SK-N-SH (cell line): ENCODE data around the gene CTBP1. TPM values are rescaled to one million over a fixed set of nuclear protein-coding genes. Genes with fewer than 3 reads are reported as not detected.

Source experiments
- CTCF ChIA-PET: fragments of 300-600, 350-600 bp; formaldehyde crosslinking; extraction: SDS; loops from one replicate; lab custom pipeline; 2021; lab: Yijun Ruan, JAX
- POLR2A ChIA-PET: fragments of 350-600 bp; sonication (Branson Sonifier 250); formaldehyde crosslinking; extraction: SDS; loops from one replicate; lab custom pipeline; 2020; ENCODE audit warnings: antibody characterized with exemption, inconsistent platforms; lab: Yijun Ruan, JAX
- DNase-seq: peaks from one replicate; pipeline ENCODE4 v3.0.0; 2012
- H2AFZ ChIP-seq: fragments of 200-600 bp; sonication (generic); 2 replicates; pipeline ENCODE4 v1.8.1; 2016; ENCODE audit warnings: antibody characterized with exemption, mild to moderate bottlenecking, low read depth
- H3F3A ChIP-seq: fragments of 200-600 bp; sonication (generic); replicated peaks from 2 replicates; pipeline ENCODE3; 2016; ENCODE audit warnings: antibody characterized with exemption, mild to moderate bottlenecking; ENCODE audit not compliant: insufficient read depth
- H3K27ac ChIP-seq, 2 experiments: fragments of 200-500 bp in 1 of 2; fragments of 200-600 bp in 1 of 2; sonication (Bioruptor generic) in 1 of 2; sonication (generic), shearing (Covaris generic) in 1 of 2; 2 replicates each; pipeline versions ENCODE4 v1.5.1 to v1.6.1; 2014 to 2016; ENCODE audit warnings: low read depth in 2 of 2, inconsistent platforms in 1 of 2, low read length in 1 of 2, mild to moderate bottlenecking in 1 of 2, mixed read lengths in 1 of 2
- H3K27me3 ChIP-seq: fragments of 200-600 bp; sonication (generic), shearing (Covaris generic); 2 replicates; pipeline ENCODE4 v1.6.1; 2016; ENCODE audit warnings: mixed run types; ENCODE audit not compliant: insufficient read depth
- H3K36me3 ChIP-seq, 2 experiments: fragments of 200-500 bp in 1 of 2; fragments of 200-600 bp in 1 of 2; sonication (Bioruptor generic) in 1 of 2; sonication (generic) in 1 of 2; replicated peaks in 1 of 2; 2 replicates each; pipeline versions ENCODE3 to v1.5.1; 2014 to 2016; ENCODE audit warnings: low read length in 1 of 2, mild to moderate bottlenecking in 1 of 2; ENCODE audit not compliant: insufficient read depth in 2 of 2, control insufficient read depth in 1 of 2
- H3K4me1 ChIP-seq, 2 experiments: fragments of 200-500 bp in 1 of 2; fragments of 200-600 bp in 1 of 2; sonication (Bioruptor generic) in 1 of 2; sonication (generic), shearing (Covaris generic) in 1 of 2; 2 replicates each; pipeline versions ENCODE4 v1.5.1 to v1.6.1; 2014 to 2016; ENCODE audit warnings: low read depth in 1 of 2, low read length in 1 of 2, mixed run types in 1 of 2; ENCODE audit not compliant: insufficient read depth in 2 of 2, control insufficient read depth in 1 of 2
- H3K4me2 ChIP-seq: fragments of 200-600 bp; sonication (generic), shearing (Covaris generic); 2 replicates; pipeline ENCODE4 v1.6.1; 2017; ENCODE audit warnings: mixed run types
- H3K4me3 ChIP-seq, 2 experiments: fragments of 200-500 bp in 1 of 2; fragments of 200-600 bp in 1 of 2; sonication (Bioruptor generic) in 1 of 2; sonication (generic), shearing (Covaris generic) in 1 of 2; 2 replicates each; pipeline versions ENCODE4 v1.5.1 to v1.8.1; 2014 to 2016; ENCODE audit warnings: low read depth in 2 of 2, inconsistent platforms in 1 of 2, low read length in 1 of 2, mild to moderate bottlenecking in 1 of 2, mixed read lengths in 1 of 2, moderate library complexity in 1 of 2
- H3K79me2 ChIP-seq: fragments of 200-600 bp; sonication (generic); 2 replicates; pipeline ENCODE4 v1.8.1; 2017; ENCODE audit warnings: mild to moderate bottlenecking; ENCODE audit not compliant: insufficient read depth
- H3K9ac ChIP-seq: fragments of 200-600 bp; sonication (generic); 2 replicates; pipeline ENCODE4 v1.6.1; 2017; ENCODE audit warnings: mixed run types
- H3K9me2 ChIP-seq: fragments of 200-600 bp; sonication (generic); 2 replicates; pipeline ENCODE4 v1.6.1; 2017; ENCODE audit warnings: mixed run types
- H3K9me3 ChIP-seq: fragments of 200-600 bp; sonication (generic); 2 replicates; pipeline ENCODE4 v1.6.1; 2017; ENCODE audit warnings: mixed run types, mild to moderate bottlenecking, moderate library complexity
- H4K20me1 ChIP-seq: fragments of 200-600 bp; sonication (generic); 2 replicates; pipeline ENCODE4 v1.6.1; 2017; ENCODE audit warnings: mild to moderate bottlenecking, mixed run types; ENCODE audit not compliant: insufficient read depth
- CHD2 ChIP-seq: fragments of 150-350 bp; IDR thresholded peaks from 2 replicates; pipeline ENCODE4 v1.6.1; 2018; ENCODE audit warnings: low read length; ENCODE audit not compliant: partially characterized antibody
- EZH2phosphoT487 ChIP-seq: fragments of 200-600 bp; sonication (generic); IDR thresholded peaks from 2 replicates; pipeline ENCODE4 v1.6.1; 2017; ENCODE audit warnings: low read depth, mixed run types, mild to moderate bottlenecking, antibody characterized with exemption, moderate library complexity, borderline replicate concordance
- GABPA ChIP-seq: IDR thresholded peaks from 2 replicates; pipeline ENCODE4 v1.4.0; 2012; ENCODE audit warnings: low read depth, mild to moderate bottlenecking
- GATA2 ChIP-seq: sonication (generic); formaldehyde crosslinking; IDR thresholded peaks from 2 replicates; pipeline ENCODE4 v1.5.0; 2020; ENCODE audit warnings: mild to moderate bottlenecking, missing genetic modification reagents
- JUND ChIP-seq: IDR thresholded peaks from 2 replicates; pipeline ENCODE4 v1.4.0; 2012
- MEF2A ChIP-seq: IDR thresholded peaks from 2 replicates; pipeline ENCODE4 v1.4.0; 2012; ENCODE audit warnings: low read depth, borderline replicate concordance
- NRF1 ChIP-seq: IDR thresholded peaks from 2 replicates; pipeline ENCODE4 v1.6.1; 2012; ENCODE audit warnings: low read depth, mild to moderate bottlenecking, low read length
- PBX3 ChIP-seq: IDR thresholded peaks from 2 replicates; pipeline ENCODE4; 2012
- RCOR1 ChIP-seq: fragments of 150-350 bp; IDR thresholded peaks from 2 replicates; pipeline ENCODE4 v1.6.1; 2017; ENCODE audit warnings: antibody characterized with exemption, low read length
- REST ChIP-seq: IDR thresholded peaks from 2 replicates; pipeline ENCODE4 v1.6.1; 2012; ENCODE audit warnings: mild to moderate bottlenecking, low read depth, low read length, moderate library complexity
- RFX5 ChIP-seq: IDR thresholded peaks from 2 replicates; pipeline ENCODE4 v1.6.1; 2012; ENCODE audit warnings: mild to moderate bottlenecking, improper control_type of control experiment, low read length
- RXRA ChIP-seq: IDR thresholded peaks from 2 replicates; pipeline ENCODE4 v1.4.0; 2012; ENCODE audit warnings: low read depth, mild to moderate bottlenecking, borderline replicate concordance
- TAF1 ChIP-seq: IDR thresholded peaks from 2 replicates; pipeline ENCODE4 v1.6.1; 2012; ENCODE audit warnings: low read depth, mild to moderate bottlenecking, low read length, moderate library complexity, borderline replicate concordance
- TEAD4 ChIP-seq: IDR thresholded peaks from 2 replicates; pipeline ENCODE4 v1.4.0; 2012; ENCODE audit warnings: mild to moderate bottlenecking, borderline replicate concordance; ENCODE audit not compliant: insufficient read depth
- USF2 ChIP-seq: fragments of 150-350 bp; IDR thresholded peaks from 2 replicates; pipeline ENCODE4 v1.6.1; 2017; ENCODE audit warnings: antibody characterized with exemption, low read length, low read depth, borderline replicate concordance
- WGBS: methylation state at CpG from one replicate; pipeline ENCODE4 v1.1.6; 2017; ENCODE audit warnings: low lambda C conversion rate; 5-methylcytosine and 5-hydroxymethylcytosine counted together
- polyA plus RNA-seq, 3 experiments: library from polyadenylated mRNA; depleted of rRNA; stranded (reverse); fragments of >200 nt; gene quantifications; 2 replicates each; pipeline ENCODE4 v1.2.3, GENCODE V29; 2012

The CTBP1 gene
- polyA plus RNA-seq, 1 of the 3 experiments (the other 2 are of a cell fraction), result 183 TPM

GRCh38 chr4:1217366-1217765, 31.6 kb downstream of the CTBP1 start:
- WGBS, result 97% methylated on average over 27 of the region's 27 CpGs
- no peak overlapping the region for H3K9ac ChIP-seq
- no peaks in the 10 kb centered on the region for H3K4me1 ChIP-seq
- peaks cover 7% of the 10 kb centered on the region; the same call in 1 of the 2 replicates for H4K20me1 ChIP-seq
- no peak overlapping the region for H3K4me3 ChIP-seq
- H3K27ac ChIP-seq, result no peak overlapping the region; a peak in 1 of 4 replicates
- no peaks in the 10 kb centered on the region for H3K27me3 ChIP-seq
- POLR2A ChIA-PET, result no interaction called here
- H3K79me2 ChIP-seq, result peaks cover 12% of the 10 kb centered on the region; the same call in 1 of the 2 replicates
- no peaks in the 10 kb centered on the region for H3K9me2 ChIP-seq
- no peak for DNase-seq
- no peaks in the 10 kb centered on the region for H3K9me3 ChIP-seq
- no peak overlapping the region for H3K4me2 ChIP-seq
- no peak overlapping the region for H2AFZ ChIP-seq
- peaks cover 18 to 77% of the 10 kb centered on the region in 2 experiments for H3K36me3 ChIP-seq
- CTCF ChIA-PET, result interaction anchor here (1.0 kb wide), 1 partner anchor 18 kb away, joined by 3 read pairs; no protein-coding TSS in a partner anchor
- H3F3A ChIP-seq, result no peaks in the 10 kb centered on the region
- TF ChIP-seq GATA2 (CRISPR knock-in tag) (no peak), USF2 (no peak), JUND (no peak), CHD2 (no peak), PBX3 (no peak), RXRA (no peak), MEF2A (no peak), RCOR1 (no peak), NRF1 (no peak), TAF1 (no peak), GABPA (no peak), TEAD4 (no peak), EZH2phosphoT487 (no peak), RFX5 (no peak), REST (no peak)
